Left hindlimb (tissue), 1 donor: ENCODE results near the gene OR8D4.
"Not testable (repeated sequence)": the region's sequence is repeated elsewhere in the genome, so short reads cannot be mapped to it uniquely, and the experiment has no call there.

Experiments used
- DNase-seq: peaks from one replicate; pipeline ENCODE4 v3.0.0-alpha.2; 2018

OR8D4 gene

DNA sequence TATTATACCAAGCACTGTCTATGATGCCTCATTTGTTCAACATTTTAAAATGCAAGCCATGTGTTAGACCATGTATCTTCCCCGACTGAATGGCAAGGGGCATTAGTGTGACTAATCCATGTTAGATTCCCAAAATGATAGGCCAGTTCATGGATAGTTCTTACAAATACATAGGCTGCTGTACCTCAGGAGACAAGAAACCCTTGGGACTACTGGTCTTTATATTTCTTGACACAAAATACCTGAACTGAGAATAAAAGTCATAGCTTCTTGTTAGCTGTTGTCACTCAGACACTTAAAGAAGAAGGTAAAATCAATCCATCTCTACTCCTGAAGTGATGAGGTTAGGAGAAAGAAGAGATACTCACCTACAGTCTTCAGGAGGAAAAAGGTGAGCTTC lies at the start of gene OR8D4:
OR8D4 (plus strand) TSS at position 301 of the 400 bp plus-strand sequence. CDS start 4,265 bp downstream, outside the sequence.
- no peak for DNase-seq

DNA sequence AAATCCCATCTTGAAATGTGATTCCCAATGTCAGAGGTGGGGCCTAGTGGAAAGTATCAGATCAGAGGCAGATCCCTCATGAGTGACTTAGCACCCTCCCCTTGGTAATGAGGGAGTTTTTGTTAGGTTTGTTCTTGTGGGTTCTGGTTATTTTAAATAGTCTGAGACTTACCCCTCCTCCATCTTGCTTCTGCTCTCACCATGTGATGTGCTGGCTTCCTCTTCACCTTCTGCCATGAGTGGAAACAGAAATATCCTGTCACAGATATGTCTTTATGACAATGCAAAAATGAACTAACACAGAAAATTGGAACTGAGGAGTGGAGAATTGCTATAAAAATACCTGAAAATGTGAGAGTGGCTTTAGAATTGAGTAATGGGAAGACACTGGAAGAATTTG lies 49.6 kb upstream of the OR8D4 start:
- DNase-seq, result no peak

DNA sequence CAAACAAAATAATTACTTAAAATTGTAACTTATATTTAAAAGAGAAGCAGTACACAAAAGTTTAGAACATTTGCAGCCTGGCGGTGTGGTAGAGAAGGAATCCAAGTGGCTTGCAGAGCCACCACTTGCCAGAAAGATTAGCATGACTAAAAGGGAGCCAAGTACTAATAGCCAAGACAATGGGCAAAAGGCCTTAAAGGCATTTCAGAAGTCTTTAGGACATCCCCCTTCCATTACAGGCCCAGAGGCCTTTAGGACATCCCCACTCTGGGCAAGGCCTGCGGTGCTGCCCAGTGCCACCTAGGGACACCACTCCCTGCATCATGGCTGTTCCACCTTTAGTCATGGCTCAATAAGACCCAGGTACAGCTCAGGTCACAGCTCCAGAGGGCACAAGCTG lies 48.9 kb upstream of the OR8D4 start:
- DNase-seq, result no peak

DNA sequence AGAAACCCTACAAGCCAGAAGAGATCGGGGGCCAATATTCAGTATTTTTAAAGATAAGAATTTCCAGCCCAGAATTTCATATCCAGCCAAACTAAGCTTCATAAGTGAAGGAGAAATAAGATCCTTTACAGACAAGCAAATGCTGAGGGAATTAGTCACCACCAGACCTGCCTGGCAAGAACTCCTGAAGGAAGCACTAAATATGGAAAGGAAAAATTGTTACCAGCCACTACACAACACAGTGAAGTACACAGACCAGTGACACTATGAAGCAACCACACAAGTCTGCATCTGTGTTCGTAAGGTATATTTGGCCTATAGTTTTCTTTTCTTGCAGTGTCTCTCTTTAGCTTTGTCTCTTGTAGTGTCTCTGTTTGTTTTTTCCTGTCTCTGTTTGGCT lies 45.5 kb upstream of the OR8D4 start:
- no peak for DNase-seq

DNA sequence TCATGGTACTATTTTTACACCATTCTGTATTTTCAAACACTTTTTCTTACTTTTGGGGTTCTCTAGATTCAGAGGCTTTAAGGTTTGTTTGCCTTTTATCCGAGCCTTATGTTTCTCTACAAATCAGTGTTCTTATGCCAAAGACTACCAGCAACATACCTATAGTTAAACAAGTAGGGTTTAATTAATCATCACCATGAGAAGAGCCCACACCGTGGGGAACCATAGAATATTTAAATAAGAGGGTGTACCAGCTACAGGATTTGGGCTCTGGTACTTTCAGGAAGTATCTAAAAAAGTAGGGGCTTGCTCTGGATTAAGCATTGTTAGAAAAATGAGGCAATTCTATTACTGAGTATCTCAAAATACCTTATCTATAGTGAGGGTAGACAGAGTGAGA lies 42.2 kb upstream of the OR8D4 start:
- DNase-seq, result no peak

DNA sequence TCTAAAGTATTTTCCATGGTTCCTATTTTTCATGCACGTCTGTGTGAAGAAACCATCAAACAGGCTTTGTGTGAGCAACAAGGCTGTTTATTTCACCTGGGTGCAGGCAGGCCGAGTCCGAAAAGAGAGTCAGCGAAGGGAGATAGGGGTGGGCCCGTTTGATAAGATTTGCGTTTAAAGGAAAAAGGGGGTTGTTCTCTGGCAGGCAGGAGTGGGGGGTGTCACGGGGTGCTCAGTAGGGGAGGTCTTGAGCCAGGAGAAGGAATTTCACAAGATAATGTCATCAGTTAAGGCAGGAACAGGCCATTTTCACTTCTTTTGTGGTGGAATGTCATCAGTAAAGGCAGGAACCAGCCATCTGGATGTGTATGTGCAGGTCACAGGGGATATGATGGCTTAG lies 36.7 kb upstream of the OR8D4 start:
- not testable (repeated sequence) for DNase-seq

DNA sequence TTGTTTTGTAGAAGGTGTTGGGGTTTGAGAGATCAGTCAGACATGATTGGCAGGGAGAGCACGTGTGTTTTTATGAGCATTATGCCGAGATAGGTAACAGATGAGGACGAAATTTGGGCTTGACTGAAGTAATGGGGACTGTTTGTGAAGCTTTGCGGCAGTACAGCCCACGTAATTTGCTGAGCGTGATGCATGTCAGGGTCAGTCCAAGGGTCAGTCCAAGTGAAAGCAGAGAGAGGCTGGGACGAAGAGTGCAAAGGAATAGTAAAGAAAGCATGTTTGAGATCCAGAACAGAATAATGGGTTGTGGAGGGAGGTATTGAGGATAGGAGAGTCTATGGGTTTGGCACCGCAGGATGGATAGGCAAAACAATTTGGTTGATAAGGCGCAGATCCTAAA lies 34.2 kb upstream of the OR8D4 start:
- DNase-seq, result not testable (repeated sequence)

DNA sequence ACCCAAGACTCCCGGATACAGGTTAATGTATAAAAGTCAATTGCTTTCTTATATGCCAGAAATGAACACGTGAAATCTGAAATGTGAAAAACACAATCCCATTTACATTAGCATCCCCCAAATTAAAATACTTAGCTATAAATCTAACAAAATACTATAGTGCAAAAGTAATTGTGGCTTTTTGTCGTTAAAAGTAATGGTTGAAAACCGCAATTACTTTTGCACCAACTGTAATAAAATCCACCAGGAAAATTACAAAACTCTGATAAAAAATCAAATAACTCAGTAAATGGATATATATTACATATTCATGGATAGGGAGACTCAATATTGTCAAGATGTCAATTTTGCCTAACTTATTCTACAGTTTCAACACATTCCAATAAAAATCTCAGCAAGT lies 21.1 kb upstream of the OR8D4 start:
- no peak for DNase-seq

DNA sequence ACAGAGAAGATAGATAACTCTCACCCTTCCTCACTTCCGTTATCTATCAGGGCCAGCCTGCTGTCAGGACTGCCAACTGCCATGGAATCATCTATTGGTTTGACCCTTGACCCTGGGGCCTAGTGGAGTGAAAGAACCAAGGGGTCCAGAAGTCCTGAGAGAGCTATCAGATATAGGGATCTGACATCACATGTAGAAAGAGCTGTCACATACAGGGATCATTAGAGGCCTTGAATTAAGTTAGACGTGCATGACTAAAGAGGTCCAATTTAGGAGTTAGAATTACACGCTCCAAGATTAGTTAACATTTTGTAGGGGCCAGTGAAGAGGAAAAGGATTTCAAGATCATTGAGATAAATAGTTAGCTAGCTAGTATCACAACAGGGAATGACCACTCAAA lies 16.4 kb upstream of the OR8D4 start, which contains the start of gene TMEM225:
TMEM225 (minus strand) TSS at position 101 of the 400 bp plus-strand sequence. CDS start 245 bp downstream, outside the sequence.
- DNase-seq, result no peak

DNA sequence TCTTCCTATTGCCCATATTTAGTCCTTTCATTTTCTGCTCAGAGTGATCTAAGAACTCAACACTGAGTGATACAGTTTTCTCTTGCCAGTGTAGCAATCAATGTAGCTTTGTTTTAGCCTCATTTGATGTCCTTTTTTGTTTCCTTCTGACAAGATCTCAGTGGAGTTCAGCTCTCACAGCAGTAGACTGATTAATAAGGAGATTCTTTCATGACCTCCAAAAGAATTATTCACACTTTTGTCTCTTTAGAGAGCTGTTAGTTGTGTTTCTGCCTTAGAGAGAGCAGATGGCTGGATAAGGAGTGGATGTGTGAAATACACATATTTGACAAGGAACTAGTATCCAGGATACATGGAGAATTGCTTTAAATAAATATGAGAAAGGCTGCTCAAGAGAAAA lies 9.9 kb upstream of the OR8D4 start:
- DNase-seq, result no peak

DNA sequence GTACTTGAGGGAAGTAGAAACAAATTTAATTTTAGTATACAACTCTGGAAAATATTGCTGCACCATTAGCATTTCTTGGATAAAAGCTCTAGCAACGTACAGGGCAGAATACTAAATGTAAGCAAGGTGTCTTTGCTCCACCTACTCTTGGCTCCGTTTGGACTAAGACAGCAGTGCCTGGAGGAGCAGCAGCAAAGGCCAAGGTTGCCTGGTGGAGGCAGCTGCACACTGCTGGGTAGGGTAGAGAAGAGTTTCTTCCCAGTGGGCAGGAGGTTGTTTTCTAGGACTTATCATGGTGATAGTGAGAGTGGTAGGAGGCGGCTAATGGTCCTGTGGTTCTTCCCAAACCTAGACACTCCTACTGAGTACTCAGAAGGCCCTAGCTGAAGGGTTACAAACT lies 2.2 kb upstream of the OR8D4 start:
- DNase-seq, result no peak

DNA sequence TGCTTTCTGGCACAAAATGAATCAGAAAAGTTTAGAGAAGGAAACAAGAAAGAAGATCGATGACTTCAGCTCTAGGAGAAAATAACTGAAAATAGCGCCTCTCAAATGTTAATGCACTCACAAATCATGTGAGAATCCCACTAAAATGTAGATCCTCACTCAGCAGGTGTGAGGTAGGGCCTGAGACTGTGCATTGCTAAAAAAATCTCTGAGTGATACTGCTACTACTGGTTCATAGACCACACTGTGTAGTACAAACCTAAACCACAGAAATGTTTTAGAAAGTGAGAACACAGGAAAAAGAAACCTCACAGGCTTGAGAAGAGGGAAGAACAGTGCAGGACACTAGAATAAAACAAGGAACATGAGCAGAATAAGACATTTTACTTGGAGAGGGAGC lies 2.0 kb downstream of the OR8D4 start:
- no peak for DNase-seq

DNA sequence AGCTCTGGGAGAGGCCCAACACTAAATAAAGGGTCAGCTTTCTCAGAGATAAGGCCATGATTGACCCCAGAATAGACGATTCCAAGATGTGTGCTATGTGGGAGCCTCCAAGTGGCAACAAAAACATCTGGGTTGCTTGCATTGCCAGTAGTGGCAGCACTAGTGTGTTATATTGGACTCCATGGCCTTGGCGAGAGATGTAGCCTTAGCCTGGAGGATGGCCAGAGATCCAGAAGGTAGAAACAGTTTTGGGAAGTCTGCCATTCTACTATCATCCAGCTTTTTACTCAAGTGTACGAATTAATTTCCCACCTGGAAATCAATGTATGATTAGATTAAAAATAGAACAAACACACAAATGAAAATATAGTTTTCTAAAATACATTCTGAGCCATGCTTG lies 3.0 kb downstream of the OR8D4 start:
- no peak for DNase-seq

DNA sequence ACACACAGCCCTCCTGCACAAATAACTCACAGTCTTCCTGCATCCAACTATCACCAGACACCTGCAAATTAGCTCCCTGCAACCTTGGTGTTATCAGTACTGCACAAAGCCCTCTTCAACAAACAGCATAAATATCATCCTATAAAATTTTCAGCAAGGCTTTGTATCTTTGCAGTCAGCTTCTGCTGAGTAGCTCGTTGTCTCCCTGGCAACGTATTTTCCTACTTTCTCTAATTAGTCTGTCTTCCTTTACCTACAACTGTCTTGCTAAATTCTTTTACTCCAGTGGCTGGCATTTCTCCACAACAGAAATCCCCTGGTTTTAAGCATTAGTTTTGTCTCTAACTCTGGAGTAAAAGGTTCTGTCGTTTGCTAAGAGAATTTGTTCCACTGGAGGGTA lies 3.9 kb downstream of the OR8D4 start:
- no peak for DNase-seq

DNA sequence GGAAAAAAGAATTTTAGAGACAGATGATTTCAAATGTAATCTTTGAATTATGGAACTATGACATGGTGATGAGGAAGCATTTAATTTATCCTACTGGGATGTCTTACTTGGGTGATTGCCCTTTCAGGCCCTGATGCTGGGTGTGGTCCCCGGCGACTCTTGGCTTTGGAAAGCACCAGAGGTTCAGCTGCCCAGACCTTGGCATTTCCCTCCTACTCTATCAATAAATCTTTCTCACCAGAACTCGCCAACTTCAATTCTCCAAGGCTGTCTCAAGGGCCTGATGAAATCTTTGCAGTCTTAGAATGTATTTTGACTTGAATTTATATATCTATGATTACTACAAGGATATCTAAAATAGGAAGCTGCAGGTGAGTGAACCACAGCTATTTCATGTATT lies 19.0 kb downstream of the OR8D4 start:
- DNase-seq, result no peak

DNA sequence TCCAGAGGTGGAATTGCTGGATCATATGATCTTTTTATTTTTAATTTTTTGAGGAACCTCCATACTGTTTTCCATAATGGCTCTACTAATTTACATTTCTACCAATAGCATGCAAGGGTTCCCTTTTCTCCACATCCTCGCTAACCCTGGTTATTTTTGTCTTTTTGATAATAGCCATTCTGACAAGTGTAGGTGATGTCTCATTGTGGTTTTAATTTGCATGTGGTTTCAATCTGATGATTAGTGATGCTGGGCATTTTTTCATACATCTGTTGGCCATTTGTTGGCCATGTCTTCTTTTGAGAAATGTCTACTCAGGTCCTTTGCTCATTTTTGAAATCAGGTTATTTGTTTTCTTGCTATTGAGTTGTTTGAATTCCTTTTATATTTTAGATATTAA lies 22.1 kb downstream of the OR8D4 start:
- DNase-seq, result no peak

DNA sequence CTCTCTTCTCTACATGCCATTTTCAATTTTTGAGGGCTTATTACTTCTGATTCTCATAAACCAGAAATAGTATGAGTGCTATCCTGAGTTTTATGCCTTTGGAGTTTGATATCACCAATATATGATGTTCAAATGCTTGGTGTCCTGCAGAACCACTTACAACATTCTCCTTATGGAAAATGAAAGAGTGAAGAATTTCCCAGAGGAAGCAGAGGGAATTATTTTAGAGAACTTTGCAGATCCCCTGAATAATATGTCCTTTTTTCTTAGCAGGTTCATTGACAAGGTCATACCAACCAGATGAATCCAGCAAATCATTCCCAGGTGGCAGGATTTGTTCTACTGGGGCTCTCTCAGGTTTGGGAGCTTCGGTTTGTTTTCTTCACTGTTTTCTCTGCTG lies 37.4 kb downstream of the OR8D4 start, which contains the start of gene OR4D5:
OR4D5 (plus strand) TSS at position 301 of the 400 bp plus-strand sequence; CDS start at position 301, 0 bp downstream.
- no peak for DNase-seq

DNA sequence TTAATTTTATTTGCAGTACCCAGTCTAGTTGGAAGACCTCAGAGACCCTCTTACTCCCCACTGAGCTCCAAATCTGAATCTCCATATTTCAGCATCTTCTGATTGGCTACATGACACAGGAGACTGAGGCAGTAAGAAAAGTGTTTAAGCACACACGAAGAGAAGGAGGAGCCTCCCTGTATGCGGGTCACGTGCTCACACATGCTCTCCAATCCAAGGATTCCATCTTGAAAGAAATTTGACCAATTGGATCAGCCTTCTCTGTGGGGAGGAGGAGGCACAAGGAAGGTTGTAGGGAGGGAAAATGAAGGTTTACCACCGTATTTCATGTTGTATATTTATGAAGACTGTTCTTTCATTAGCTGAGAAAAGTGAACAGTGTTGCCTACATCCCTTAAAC lies 40.4 kb downstream of the OR8D4 start:
- DNase-seq, result no peak

DNA sequence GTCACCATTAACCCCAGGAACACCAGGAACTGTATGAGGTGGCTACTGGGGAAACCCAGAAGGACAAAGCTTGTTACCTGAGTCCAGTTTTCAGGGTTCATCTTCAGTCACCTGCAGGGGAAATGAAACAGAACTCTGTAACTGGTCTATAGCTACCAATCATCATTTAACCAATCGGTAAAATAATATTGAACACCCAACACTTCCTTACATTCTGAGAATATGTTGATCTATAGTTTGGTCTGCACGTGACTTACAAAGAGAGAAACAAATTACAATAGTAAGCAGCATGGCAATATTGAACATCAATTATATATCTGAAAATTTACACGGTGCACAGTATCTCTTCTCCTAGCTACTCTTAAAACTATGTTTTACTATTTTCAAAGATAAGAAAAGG lies 41.8 kb downstream of the OR8D4 start, which contains the start of gene OR6T1:
OR6T1 (minus strand) TSS at position 101 of the 400 bp plus-strand sequence; CDS start at position 101, 0 bp downstream.
- no peak for DNase-seq

DNA sequence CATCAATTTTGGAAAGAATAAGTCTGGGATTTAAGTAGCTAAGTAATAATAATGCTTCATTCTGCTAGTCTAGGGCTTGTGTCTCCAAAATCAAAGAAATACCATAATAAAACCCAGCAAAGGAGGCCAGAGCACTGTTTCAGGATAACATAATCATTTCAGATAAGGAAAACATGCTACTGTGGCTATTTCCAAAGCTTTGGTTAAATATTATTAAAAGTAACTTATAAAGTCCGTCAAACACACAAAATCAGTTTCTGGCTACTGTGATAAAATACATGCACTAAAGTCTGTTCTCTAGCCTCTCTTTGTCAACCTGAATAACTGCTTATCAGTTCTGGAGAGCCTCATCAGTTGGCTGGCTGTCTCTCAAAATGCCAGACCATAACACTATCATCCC lies 43.2 kb downstream of the OR8D4 start:
- no peak for DNase-seq

DNA sequence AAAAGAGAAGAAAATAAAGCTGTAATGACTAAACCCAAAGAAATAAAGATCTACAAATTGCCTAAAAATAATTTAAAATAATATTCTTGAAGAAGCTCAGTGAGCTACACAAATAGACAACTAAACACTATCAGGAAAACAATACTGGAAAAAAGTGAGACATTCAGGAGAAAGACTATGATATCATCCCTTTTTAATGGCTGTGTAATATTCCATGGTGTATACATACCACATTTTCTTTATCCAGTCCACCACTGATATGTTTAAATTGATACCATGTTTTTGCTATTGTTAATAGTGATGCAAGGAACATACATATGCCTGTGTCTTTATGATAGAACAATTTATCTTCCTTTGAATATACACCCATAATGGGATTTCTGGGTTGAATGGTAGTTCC lies 54.8 kb downstream of the OR8D4 start:
- no peak for DNase-seq
